GM18502 (cell line): ENCODE results near the gene HIGD2A.

ENCODE experiments used
- ATAC-seq: cut with Tn5 transposase; IDR thresholded peaks from one replicate; pipeline ENCODE4 v1.9.1; 2021; ENCODE audit warnings: mild to moderate bottlenecking; ENCODE audit not compliant: unreplicated experiment, poor library complexity

HIGD2A gene

GRCh38 chr5:176388444-176389134 is at the start of gene HIGD2A, which contains the start of gene NOP16:
Gene HIGD2A (plus strand): TSS chr5:176388751. CDS start chr5:176388820, 69 bp downstream.
Gene NOP16 (minus strand): TSS chr5:176388598. CDS start chr5:176388539, 59 bp downstream.
- peak; percentile 86 for ATAC-seq

GRCh38 chr5:176339304-176339703 is 49.2 kb upstream of the HIGD2A start:
- no peak for ATAC-seq

- ATAC-seq, result no peak
These were observed 47.0 kb upstream of the HIGD2A start for GRCh38 chr5:176341325-176342157.

- ATAC-seq, result no peak
These were observed 46.4 kb upstream of the HIGD2A start for GRCh38 chr5:176342158-176342483.

- no peak for ATAC-seq
These were observed 45.6 kb upstream of the HIGD2A start for GRCh38 chr5:176342766-176343458.

DNA sequence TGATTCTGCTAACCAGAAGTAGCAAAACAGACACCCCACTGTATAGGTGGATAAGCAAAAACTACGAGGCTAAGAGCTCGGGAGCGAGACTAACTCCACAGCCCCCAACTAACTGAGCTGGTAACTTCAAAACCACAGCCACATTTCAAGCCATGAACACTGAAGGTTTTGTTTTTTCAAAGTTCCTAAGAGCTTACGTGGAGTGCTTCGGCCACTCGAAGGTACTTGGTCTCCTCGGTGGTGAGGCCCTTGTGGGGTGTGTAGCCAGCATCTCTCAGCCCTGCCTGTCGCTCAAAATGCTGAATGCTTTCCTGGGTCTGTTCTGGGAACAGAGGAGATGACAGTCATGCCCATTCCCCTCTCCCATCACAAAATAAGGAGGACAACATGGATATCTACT is 38.1 kb upstream of the HIGD2A start:
- ATAC-seq, result no peak

DNA sequence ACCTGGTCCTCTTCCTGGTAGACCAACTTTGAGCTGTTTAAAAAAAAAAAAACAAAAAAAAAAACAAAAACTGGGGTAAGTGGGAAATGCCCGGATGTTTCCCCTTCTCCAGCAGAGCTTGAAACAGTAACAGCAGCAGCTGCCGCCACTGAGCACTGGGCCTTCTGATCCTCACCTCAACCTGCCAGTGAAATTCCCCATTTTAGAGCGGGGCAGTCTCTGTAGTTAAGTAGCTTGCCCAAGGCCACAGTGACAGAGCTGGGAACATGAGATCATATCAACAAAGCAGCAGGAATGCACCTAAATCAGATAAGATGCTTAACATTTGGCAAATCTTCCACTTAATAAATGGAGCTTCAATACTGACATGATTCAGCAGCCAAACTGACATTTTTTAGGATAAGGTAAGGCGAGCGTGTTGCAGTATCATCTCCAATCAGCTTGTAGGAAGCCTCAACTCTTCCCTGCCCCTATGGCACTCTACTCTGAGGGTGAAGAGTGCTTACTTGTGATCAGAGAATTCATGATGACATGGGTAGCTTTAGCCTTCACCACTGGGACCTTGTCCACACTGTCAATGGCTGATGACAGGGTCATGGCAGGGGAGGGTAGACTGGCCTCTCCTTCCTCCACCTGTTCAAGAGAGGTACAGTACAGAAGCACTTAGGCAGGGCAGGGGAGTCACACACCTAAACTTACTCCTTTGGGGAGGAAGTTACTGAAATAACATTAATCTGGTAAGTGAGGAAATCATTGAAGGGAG is 36.3 kb upstream of the HIGD2A start:
- ATAC-seq, result no peak

DNA sequence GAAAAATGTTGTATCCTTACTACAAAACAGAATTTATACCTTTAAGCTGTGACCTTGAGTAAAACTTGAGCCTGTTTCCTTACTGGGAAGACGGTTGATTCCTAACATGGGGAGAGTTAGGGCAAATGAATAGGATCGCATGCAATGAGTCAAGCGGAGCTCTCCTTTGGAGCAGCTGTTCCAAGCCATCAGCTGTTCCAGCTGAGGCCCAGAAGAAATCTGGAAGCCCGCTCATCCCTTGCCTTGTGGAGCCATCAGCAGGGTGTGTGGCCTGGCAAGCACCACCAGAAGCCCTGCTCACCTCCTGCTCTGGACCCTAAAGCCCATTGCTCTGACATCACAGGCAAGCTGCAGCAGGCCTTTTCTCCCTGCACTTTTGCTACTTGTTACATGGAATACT is 35.0 kb upstream of the HIGD2A start:
- no peak for ATAC-seq

DNA sequence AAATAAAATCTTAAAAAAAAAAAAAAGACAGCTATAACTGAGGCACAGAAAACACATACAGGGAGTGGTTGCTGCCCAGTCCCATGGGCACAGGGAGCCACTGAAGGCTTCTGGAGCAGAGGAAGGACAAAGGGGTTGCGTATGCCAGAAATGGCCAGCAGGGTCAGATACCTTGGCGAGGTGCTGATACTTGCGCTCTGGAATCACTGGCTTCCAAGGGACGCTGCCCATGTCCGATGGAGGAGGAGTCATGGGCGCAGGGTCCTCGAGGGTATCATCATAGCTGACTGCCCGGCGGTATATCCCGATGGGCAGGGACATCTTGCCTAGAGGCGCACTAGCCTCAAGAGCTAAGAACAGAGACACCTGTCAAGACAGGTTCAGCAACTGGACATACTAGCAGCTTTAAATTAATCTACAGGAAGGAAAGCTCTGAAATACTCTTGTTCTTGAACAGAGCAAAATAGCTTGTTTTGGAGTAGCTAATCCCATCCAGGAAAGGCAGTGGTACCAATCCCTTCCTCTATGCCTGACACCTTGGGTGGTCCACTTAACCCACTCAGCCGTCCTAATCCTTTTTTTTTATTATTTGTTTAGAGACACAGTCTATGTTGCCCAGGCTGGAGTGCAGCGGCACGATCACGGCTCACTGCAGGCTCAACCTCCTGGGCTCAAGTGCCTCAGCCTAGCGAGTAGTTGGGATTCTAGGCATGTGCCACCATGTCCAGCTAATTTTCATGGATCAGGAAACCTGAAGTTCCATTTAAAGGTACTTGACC is 33.0 kb upstream of the HIGD2A start:
- ATAC-seq, result no peak

DNA sequence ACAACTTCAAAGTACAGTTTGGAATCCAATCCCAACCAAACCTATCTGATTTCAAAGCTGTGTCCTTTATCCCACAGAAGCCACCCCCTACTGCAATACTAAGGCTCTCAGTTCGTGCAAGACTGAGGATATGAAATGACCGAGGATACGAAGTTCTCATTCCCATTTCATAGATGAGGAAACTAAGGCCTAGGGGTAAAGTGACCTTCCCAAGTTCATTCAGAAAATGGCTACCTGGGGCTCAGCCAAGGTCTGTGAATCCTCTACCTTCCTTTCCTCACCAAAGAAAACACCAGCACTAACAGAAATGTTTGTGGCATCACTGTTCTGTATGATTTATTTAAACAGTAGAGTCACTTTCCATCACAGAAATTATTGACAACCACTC is 32.4 kb upstream of the HIGD2A start:
- ATAC-seq, result no peak

DNA sequence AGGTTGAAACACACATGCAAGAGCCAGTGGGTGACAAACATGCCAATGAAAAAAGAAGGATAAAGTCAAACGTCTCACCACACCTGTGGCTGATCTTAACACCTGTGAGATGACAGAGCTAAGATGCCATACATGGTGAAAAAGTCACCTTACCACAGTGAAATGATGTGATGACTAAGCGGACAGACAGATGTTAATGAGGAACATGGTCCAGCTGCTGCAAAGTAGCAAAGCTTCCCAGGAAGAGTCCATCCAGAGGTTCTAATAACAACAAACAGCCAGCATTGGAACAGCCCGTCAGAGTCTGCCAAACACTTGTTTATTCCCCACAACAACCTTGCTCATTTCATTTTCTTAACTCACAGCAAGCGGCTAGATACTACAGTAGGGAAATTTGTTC is 28.9 kb upstream of the HIGD2A start:
- no peak for ATAC-seq

- ATAC-seq, result peak; percentile 13
These were observed 27.6 kb upstream of the HIGD2A start for GRCh38 chr5:176360894-176361436.

GRCh38 chr5:176361437-176362232 is 26.9 kb upstream of the HIGD2A start, which contains the start of gene KIAA1191:
Gene KIAA1191 (minus strand): TSS chr5:176361764. CDS start chr5:176359508, 2,256 bp downstream.
- ATAC-seq, result peak; percentile 92

DNA sequence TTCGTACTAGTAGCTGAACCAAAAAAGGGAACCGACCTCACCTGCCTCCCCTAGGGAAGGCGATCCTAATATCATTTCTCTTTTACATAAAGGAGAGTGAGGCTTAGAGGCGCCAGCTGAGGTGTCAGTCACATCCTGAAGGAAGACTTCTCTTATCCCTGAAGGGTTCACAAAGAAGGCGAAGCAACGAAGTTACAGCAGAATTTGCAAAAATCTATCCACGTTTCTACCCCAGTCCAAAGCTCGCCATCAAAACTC is 26.4 kb upstream of the HIGD2A start:
- ATAC-seq, result peak; percentile 11

DNA sequence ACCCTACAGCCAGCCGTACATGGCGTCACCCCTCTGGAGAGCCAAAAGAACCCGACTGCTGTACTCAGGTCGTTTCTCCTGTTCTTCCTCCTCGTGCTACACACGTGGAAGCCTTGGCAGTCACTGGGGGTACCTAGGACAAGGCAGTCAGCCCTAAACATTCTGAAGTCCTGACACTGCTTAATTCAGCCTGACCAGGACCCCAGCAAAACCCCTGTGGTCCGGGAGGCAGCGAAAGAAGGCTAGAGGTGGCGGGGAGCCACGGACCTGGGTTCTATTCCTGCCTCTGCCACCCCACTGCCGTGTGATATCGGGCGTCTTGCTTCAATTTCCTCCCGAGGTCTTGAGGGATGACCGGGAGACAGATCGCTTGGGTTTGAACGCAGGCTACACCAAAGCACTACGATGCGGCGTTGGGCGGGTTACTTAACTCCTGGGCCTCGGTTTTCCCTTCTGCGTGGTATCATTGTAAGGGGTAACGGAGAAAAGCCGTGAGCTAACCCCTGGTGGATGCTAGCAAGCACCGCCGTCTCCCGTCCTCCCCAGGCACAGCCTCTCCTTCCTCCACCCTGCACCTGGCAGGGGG is 23.7 kb upstream of the HIGD2A start:
- no peak for ATAC-seq

DNA sequence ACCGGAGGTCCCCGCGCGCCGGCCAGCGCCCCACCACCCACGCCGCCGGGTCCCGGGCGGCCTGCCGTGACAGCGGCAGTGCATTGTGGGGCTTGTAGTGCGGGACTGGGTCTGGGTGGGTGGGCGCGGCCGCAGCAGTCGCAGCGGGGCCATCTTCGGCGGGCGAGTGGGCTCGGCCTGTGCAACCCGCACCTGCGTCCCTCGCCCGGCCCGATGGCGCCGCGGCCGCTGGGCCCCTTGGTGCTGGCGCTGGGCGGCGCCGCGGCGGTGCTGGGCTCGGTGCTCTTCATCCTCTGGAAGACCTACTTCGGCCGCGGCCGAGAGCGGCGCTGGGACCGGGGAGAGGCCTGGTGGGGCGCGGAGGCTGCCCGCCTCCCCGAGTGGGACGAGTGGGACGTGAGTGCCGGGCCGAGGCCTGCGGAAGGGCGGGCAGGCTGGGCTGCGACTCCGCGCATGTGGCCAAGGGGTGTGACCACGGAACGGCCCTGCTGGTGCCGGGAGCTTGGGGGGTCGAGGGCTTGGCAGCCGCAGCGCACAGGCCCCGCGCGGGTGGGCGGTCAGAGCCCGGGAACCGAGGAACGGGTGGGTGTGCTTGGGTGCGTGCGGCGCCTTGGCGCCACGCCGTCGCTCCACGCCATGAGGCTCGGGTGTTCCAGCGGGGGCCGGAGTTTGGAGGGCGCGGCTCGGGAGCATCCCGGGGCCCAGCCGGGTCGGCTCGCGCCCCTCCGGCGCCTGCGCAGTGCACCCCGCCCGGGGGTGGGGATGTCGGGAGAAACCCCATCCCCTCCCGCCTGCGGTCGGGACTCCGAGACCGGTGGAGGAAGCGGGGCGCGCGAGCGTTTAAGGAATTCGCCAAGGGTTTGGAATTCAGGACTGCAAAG is 23.0 kb upstream of the HIGD2A start, which contains the start of gene ARL10:
Gene ARL10 (plus strand): TSS at position 137 of the 881 bp plus-strand sequence. CDS start 77 bp downstream, at position 214.
- peak; percentile 28 for ATAC-seq

GRCh38 chr5:176366232-176366894 is 22.2 kb upstream of the HIGD2A start:
- ATAC-seq, result no peak
